SKM-1 (cell line): Measurements from ENCODE around the gene GALNT4.

ENCODE experiments used
- DNase-seq: peaks from one replicate; lab custom pipeline; 2025; ENCODE audit not compliant: unreplicated experiment; lab: John Stamatoyannopoulos, UW

The GALNT4 gene

GRCh38 chr12:89524541-89525304, at the start of gene GALNT4:
GALNT4 (minus strand) TSS chr12:89524796; CDS start chr12:89524549, 247 bp downstream.
- DNase-seq: peak; percentile 1

GRCh38 chr12:89573051-89573810, 48.6 kb upstream of the GALNT4 start:
- DNase-seq: no peak

- no peak for DNase-seq
Observed at GRCh38 chr12:89571491-89572195, 47.0 kb upstream of the GALNT4 start.

- no peak for DNase-seq
Observed at GRCh38 chr12:89568484-89568883, 43.9 kb upstream of the GALNT4 start.

GRCh38 chr12:89567691-89568239, 43.2 kb upstream of the GALNT4 start:
- no peak for DNase-seq

GRCh38 chr12:89566615-89567014, 42.0 kb upstream of the GALNT4 start:
- DNase-seq: no peak

GRCh38 chr12:89565002-89565401, 40.4 kb upstream of the GALNT4 start:
- no peak for DNase-seq

GRCh38 chr12:89559753-89560152, 35.2 kb upstream of the GALNT4 start:
- no peak for DNase-seq

- no peak for DNase-seq
Observed at GRCh38 chr12:89556976-89557375, 32.4 kb upstream of the GALNT4 start.

- no peak for DNase-seq
Observed at GRCh38 chr12:89552376-89552775, 27.8 kb upstream of the GALNT4 start.

- no peak for DNase-seq
Observed at GRCh38 chr12:89551747-89552146, 27.2 kb upstream of the GALNT4 start.

- DNase-seq: no peak
Observed at GRCh38 chr12:89547101-89547500, 22.5 kb upstream of the GALNT4 start.

- no peak for DNase-seq
Observed at GRCh38 chr12:89546151-89546550, 21.6 kb upstream of the GALNT4 start.

- no peak for DNase-seq
Observed at GRCh38 chr12:89544681-89545184, 20.1 kb upstream of the GALNT4 start.

- no peak for DNase-seq
Observed at GRCh38 chr12:89544022-89544421, 19.4 kb upstream of the GALNT4 start.

GRCh38 chr12:89542912-89543592, 18.5 kb upstream of the GALNT4 start:
- peak; percentile 32 for DNase-seq

- no peak for DNase-seq
Observed at GRCh38 chr12:89542236-89542635, 17.6 kb upstream of the GALNT4 start.

GRCh38 chr12:89540586-89540985, 16.0 kb upstream of the GALNT4 start:
- no peak for DNase-seq

- DNase-seq: peak; percentile 0
Observed at GRCh38 chr12:89539426-89540223, 15.0 kb upstream of the GALNT4 start.

GRCh38 chr12:89538897-89539296, 14.3 kb upstream of the GALNT4 start:
- DNase-seq: no peak
